Measurements from ENCODE around the gene NUP153.
A peak's percentile ranks its signal among the peaks of the same experiment; 100 is the strongest.
"Not testable (repeated sequence)": the region's sequence is repeated elsewhere in the genome, so short reads cannot be mapped to it uniquely, and the experiment has no call there.

Gene NUP153

GRCh38 chr6:17706580-17707370, at the start of gene NUP153:
Gene NUP153, minus strand, starts transcription at chr6:17706925. Its CDS starts 538 bp downstream, at chr6:17706387.
- DNase-seq = peak; percentile 24 to 91

GRCh38 chr6:17754254-17754653, 47.5 kb upstream of the NUP153 start:
- no peak for DNase-seq

GRCh38 chr6:17745324-17745723, 38.6 kb upstream of the NUP153 start:
- not testable (repeated sequence) for DNase-seq

DNA sequence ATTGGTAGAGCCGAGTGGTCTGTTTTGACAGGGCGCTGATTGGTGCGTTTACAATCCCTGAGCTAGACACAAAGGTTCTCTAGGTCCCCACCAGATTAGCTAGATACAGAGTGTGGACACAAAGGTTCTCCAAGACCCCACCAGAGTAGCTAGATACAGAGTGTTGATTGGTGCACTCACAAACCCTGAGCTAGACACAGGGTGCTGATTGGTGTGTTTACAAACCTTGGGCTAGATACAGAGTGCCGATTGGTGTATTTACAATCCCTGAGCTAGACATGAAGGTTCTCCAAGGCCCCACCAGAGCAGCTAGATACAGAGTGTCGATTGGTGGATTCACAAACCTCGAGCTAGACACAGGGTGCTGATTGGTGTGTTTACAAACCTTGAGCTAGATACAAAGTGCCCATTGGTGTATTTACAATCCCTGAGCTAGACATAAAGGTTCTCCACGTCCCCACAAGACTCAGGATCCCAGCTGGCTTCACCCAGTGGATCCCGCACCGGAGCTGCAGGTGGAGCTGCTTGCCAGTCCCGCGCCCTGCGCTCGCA, 38.1 kb upstream of the NUP153 start:
- DNase-seq = not testable (repeated sequence)

GRCh38 chr6:17744019-17744756, 37.5 kb upstream of the NUP153 start:
- DNase-seq = no peak

DNA sequence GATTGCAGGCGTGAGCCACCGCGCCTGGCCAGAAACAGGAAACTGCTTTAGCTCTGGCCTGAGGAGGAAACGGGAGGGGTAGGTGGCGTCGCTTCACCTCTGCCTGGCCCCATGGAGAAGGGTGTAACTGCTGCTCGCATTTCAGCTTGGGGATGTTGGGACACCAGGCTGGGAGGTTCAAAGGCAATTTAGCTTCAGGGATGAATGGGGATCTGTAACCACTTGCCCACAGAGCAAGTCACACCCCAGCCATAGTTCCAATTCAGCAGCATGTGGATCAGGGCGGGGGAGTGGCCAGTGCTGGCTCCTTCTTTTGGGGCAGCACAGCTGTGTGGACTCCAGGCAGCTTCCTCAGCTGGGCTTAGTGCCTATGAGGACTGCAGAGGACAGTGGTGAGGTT, 34.8 kb upstream of the NUP153 start:
- DNase-seq = no peak

DNA sequence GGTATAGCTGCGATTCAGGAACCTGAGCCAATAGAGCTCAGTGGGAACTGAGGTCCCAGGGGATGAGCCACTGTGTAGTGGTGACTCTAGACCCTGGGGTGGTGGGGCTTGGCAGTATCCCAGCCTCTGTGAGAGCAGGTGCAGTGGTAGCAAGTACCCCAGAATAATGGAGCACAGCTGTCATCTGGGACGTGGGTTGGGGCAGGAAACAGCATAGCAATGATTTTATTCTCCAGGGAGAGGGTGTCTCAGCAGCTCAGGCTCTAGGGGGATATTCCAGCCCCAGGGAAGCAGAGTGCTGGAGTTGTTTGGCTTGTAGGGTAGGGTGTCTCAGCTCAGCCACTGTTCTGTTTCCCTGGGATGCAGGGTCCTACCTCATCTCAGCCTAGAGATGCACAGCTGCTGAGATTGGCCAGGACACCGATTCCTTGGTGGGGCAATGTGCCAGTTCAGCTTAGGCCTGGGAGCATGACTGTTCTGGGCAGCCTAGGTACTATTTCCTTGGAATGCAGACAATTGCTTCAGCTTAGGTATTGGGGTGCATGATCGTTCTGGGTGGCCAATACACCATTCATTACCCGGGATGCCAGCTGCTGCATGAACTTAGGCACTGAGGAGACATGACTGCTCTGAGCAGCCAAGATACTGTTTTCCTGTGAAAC, 34.0 kb upstream of the NUP153 start:
- DNase-seq = no peak

DNA sequence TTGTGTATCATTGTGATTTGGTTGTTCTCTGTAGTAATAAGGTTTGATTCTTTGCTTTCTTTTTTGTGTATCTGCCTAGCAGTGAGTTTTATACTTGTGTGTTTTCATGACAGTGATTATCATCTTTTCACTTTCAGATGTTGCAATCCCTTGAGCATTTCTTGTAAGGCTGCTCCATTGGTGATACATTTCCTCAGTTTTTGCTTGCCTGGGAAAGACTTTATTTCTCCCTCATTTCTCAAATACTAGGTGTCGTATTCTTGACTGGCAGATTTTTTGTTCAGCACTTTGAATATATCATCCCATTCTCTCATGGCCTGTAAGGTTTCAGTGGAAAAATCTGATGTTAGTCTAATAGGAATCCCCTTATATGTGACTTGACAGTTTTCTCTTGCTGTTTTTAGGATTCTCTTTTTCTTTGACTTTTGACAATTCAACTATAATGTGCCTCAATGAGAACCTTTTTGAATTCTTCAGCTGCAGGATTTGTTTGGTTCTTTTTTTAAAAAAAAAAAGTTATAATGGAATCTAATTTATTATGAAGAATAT, 31.1 kb upstream of the NUP153 start:
- DNase-seq = no peak

- DNase-seq = not testable (repeated sequence)
Observed at GRCh38 chr6:17735311-17735710, 28.6 kb upstream of the NUP153 start.

- no peak for DNase-seq
Observed at GRCh38 chr6:17730078-17730704, 23.5 kb upstream of the NUP153 start.

DNA sequence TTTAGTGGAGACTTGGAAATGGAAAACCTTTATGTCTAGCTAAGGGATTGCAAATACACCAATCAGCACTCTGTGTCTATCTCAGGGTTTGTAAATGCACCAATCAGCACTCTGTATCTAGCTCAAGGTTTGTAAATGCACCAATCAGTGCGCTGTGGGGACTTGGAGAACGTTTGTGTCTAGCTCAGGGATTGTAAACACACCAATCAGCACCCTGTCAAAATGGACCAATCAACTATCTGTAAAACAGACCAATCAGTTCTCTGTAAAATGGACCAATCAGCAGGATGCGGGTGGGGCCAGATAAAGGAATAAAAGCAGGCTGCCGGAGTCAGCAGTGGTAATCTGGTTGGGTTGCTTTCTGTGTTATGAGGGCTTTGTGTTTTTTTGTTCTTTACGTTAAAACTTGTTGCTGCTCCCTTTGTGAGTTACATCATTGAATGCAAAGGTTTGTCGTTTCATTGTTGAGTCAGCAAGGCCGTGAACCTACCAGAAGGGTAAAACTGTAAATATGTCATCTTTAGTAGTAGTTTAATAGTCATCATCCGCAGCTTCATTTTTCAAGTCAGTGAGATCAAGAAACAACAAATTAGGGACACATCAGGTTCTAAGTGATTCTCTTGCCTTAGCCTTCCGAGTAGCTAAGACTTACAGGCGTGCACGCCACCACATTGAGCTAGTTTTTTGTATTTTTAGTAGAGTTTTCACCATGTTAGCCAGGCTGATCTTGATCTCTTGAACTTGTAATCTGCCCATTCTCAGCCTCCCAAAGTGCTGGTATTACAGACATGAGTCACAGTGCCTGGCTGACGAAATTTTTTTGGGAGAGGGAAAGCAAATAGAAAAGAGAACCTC, 22.7 kb upstream of the NUP153 start:
- DNase-seq = no peak

DNA sequence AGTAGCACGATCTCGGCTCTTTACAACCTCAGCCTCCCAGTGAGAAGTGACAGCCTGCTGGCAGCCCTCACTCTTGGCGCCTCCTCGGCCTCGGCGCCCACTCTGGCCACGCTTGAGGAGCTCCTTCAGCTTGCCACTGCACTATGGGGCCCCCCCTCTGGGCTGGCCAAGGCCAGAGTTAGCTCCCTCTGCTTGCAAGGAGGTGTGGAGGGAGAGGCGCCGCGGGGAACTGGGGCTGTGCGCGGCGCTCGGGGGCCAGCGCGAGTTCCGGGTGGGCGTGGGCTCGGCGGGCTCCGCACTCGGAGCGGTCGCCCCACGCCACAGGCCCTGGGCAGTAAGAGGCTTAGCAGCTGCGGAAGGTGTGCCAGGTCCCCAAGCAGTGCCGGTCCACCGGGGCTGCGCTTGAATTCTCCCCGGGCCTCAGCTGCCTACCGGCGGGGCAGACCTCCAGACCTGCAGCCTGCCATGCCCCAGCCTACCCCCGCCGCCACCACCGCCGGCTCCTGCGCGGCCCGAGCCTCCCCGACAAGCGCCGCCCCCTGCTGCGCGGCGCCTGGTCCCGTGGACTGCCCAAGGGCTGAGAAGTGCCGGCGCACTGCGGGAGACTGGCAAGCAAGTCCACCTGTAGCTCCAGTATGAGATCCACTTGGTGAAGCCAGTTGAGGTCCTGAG, 22.0 kb upstream of the NUP153 start:
- no peak for DNase-seq

DNA sequence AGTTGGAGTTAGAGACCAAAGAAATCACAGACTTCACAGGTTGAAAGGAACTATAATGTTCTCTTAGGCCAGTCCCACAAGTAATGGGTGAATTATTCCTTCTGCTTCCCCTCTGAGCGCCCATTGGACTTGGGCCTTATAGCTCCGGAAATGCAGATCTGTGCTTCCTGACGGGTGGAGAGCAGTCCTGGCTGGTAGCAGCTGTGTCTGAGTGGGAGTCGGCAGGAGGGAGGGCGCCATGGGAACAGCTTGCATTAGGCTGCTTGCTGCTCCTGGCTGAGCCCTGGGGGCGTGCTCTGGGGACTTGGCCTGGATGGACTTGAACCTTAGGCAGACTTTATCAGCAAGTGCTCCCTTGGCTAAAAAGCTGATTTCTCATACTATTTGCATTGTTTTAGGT, 18.4 kb upstream of the NUP153 start:
- DNase-seq = no peak

DNA sequence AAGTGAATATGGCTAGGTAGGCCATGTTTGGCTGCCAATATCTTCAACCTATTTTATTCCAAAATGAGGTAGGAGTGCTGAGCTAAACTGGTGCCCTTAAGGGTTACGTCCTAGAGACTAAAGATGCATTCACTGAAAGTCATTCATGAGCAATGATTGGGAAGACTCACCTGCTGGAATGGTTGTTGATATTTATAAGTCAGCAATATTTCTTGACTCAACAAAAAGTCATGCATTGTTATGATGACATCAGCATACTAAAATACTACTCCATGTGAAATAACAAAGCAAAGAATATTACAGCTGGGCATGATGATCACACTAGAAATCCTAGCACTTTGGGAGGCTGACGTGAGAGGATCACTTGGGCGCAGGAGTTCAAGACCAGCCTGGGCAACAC, 17.6 kb upstream of the NUP153 start:
- no peak for DNase-seq

DNA sequence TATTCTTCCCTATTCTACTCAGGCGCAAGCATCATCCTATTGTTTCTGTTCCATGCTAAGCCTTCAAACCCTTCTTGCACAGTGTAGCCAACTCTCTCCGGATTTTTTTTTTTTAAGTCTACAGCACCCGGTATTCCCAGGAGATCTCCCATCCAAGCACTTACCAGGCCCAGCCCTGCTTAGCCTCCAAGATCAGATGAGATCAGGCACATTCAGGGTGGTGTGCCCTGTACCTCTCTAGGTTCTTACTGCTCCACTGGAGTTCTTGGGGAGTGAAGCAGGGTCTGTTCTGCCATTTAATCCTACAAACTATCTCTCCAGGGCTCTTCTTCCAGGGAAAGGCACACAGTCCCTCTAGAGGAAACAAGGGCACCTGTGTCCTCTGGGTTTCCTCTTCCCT, 14.9 kb upstream of the NUP153 start:
- no peak for DNase-seq

DNA sequence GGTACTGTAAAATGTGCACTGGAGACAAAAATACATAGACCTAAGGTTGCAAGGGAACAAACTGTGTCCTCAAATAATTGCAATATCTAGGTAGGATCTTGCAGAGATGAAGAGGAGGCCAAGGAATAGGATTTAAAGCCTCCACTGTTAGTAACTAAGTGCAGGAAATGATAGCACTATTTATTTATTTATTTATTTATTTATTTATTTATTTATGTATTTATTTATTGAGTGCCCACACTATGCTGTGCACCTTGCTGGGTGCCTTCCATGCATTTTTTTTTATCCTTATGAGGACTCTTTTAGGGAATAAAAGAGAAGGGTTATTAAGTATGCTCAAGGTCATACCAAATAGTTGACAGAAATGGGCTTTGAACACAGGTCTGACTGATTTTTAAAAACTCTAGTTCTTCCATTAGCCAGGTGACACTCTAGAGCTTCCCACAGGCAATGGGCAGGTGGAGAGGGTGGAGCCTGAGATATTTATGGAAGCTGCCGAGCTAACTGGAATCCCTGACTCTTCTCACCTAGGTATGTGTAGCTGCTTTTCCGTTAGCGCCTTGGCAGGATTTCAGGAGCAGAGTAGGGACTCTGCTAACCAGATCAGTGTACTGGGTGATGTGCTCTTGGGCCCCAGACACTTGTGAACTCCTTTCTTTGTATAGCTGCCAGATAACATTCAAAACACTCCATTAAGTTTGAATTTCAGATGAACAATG, 12.8 kb upstream of the NUP153 start:
- no peak for DNase-seq

- no peak for DNase-seq
Observed at GRCh38 chr6:17716221-17716620, 9.5 kb upstream of the NUP153 start.

- no peak for DNase-seq
Observed at GRCh38 chr6:17714879-17715851, 8.4 kb upstream of the NUP153 start.

DNA sequence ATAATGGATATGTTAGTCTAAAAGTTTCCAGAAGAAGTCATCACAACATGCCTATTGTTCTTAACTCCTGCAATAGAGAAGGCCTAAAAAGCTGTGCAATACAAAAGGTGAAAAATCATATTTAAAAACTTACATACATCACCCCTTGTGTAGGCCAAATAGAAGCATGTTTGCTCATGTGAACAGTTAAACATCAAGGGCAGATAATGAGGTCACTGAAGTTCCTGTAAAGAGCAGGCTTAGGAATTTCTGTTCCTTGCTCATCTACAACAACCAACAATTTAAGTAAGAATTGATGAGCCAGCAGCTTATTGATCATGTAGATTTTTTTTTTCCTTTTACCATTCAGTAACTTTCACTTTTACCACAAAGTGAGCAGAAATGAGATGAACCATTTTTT, 7.5 kb upstream of the NUP153 start:
- no peak for DNase-seq

Data from cerebellar nuclear complex (tissue), 1 donor.